Measurements from ENCODE around the gene INSL3.

Gene INSL3

DNA sequence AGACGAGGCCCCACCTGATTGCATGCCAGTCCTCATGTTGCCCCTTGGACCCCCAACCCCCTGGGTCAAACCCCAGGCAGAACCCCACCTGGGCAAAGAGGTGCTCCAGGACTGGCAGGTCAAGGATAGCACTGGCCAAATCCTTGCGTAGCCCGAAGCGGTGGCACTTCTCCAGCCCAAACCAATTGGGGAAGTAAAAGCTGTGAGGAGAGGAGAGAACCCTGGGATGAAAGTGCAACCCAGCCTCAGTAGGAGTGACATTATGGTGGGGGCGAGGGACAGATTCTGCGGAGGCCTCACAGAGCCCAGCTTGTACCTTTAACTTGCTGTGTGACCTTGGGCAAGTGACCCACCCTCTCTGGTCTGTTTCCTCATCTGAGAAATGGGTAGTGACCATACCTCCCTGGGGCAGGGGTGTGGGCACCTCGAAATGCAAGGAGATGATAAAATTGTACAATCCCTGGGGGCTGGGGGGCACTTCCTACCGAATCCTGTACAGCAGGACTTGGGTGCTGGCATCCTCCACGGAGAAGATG, 22.0 kb upstream of the INSL3 start:
- H3K36me3 ChIP-seq (ENCODE audit: insufficient read depth, low read length): peaks cover 16% of the 10 kb centered on the region; the same call in 1 of the 2 replicates
- H3K4me1 ChIP-seq (ENCODE audit: insufficient read depth, low read length, poor library complexity, severe bottlenecking): peaks cover 22% of the 10 kb centered on the region
- no peak overlapping the region for H3K9ac ChIP-seq (ENCODE audit: low read depth, low read length, poor library complexity, severe bottlenecking)
- H2AFZ ChIP-seq (ENCODE audit: low read length): no peak overlapping the region
- no peaks in the 10 kb centered on the region for H3K27me3 ChIP-seq (ENCODE audit: insufficient read depth, low read length, poor library complexity, severe bottlenecking)
- TF ChIP-seq EZH2phosphoT487 (IDR thresholded peaks at IDR 0.05; ENCODE audit: borderline replicate concordance): no peak
- TF ChIP-seq, protein P1, sequence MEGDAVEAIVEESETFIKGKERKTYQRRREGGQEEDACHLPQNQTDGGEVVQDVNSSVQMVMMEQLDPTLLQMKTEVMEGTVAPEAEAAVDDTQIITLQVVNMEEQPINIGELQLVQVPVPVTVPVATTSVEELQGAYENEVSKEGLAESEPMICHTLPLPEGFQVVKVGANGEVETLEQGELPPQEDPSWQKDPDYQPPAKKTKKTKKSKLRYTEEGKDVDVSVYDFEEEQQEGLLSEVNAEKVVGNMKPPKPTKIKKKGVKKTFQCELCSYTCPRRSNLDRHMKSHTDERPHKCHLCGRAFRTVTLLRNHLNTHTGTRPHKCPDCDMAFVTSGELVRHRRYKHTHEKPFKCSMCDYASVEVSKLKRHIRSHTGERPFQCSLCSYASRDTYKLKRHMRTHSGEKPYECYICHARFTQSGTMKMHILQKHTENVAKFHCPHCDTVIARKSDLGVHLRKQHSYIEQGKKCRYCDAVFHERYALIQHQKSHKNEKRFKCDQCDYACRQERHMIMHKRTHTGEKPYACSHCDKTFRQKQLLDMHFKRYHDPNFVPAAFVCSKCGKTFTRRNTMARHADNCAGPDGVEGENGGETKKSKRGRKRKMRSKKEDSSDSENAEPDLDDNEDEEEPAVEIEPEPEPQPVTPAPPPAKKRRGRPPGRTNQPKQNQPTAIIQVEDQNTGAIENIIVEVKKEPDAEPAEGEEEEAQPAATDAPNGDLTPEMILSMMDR (conservative IDR thresholded peaks at IDR 0.05; ENCODE audit: low read length): no peak
- peaks cover 38% of the 10 kb centered on the region for H3K79me2 ChIP-seq (ENCODE audit: insufficient read depth, low read length)
- no peaks in the 10 kb centered on the region for H3K9me3 ChIP-seq (ENCODE audit: insufficient read depth, low read depth, low read length)
- H3K4me3 ChIP-seq (ENCODE audit: low read length, poor library complexity, severe bottlenecking): no peak overlapping the region
- H3K9me2 ChIP-seq (replicated peaks; ENCODE audit: low read depth, low read length): no peaks in the 10 kb centered on the region
- no peaks in the 10 kb centered on the region for H3F3A ChIP-seq (ENCODE audit: low read depth)
- H4K20me1 ChIP-seq (ENCODE audit: insufficient read depth, low read length, poor library complexity, severe bottlenecking): peaks cover 3% of the 10 kb centered on the region
- H3K4me2 ChIP-seq (ENCODE audit: low read depth, low read length, poor library complexity, severe bottlenecking): no peak overlapping the region

DNA sequence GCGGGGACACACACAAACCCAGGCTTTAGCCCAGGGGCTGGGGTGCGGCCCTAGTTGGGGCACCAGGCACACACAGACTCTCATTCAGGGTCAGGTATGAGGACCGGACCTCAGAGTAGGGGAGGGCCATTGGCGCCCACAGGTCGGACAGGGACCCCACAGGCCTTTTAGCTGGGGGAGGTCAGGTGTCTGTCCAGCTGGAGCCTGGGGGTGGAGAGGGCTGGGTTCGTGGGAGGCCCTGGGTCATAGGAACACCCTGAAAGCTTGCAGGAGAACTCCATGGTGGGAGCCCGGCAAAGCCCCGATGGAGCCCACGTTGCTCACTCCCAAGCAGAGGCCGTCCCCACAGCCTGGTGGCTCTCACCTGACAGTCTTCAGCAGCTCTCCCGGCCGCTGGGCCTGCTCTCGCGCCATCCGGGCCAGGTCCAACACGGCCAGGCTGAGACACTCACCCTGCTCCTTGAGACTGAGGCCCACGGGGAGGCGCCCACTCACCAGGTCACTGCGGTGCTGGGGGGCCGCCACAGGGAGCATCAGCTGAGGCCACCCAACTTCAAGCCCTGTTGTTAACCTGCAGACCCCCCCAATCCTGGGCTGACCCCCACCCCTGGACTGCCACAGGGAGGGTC, 21.5 kb upstream of the INSL3 start:
- Histone ChIP-seq H2AFZ (ENCODE audit: low read length) (no peak overlapping the region), H3K4me2 (ENCODE audit: low read depth, low read length, poor library complexity, severe bottlenecking) (no peak overlapping the region), H3K4me1 (ENCODE audit: insufficient read depth, low read length, poor library complexity, severe bottlenecking) (peaks cover 18% of the 10 kb centered on the region), H3K27me3 (ENCODE audit: insufficient read depth, low read length, poor library complexity, severe bottlenecking) (no peaks in the 10 kb centered on the region), H3K36me3 (ENCODE audit: insufficient read depth, low read length) (peaks cover 22% of the 10 kb centered on the region; the same call in 1 of the 2 replicates), H4K20me1 (ENCODE audit: insufficient read depth, low read length, poor library complexity, severe bottlenecking) (peaks cover 3% of the 10 kb centered on the region), H3F3A (ENCODE audit: low read depth) (no peaks in the 10 kb centered on the region), H3K9me3 (ENCODE audit: insufficient read depth, low read depth, low read length) (no peaks in the 10 kb centered on the region), H3K9me2 (replicated peaks; ENCODE audit: low read depth, low read length) (no peaks in the 10 kb centered on the region), H3K4me3 (ENCODE audit: low read length, poor library complexity, severe bottlenecking) (no peak overlapping the region), H3K9ac (ENCODE audit: low read depth, low read length, poor library complexity, severe bottlenecking) (no peak overlapping the region), H3K79me2 (ENCODE audit: insufficient read depth, low read length) (peaks cover 38% of the 10 kb centered on the region)
- no peak for TF ChIP-seq EZH2phosphoT487 (IDR thresholded peaks at IDR 0.05; ENCODE audit: borderline replicate concordance)
- TF ChIP-seq, protein P1 (conservative IDR thresholded peaks at IDR 0.05; ENCODE audit: low read length): no peak

DNA sequence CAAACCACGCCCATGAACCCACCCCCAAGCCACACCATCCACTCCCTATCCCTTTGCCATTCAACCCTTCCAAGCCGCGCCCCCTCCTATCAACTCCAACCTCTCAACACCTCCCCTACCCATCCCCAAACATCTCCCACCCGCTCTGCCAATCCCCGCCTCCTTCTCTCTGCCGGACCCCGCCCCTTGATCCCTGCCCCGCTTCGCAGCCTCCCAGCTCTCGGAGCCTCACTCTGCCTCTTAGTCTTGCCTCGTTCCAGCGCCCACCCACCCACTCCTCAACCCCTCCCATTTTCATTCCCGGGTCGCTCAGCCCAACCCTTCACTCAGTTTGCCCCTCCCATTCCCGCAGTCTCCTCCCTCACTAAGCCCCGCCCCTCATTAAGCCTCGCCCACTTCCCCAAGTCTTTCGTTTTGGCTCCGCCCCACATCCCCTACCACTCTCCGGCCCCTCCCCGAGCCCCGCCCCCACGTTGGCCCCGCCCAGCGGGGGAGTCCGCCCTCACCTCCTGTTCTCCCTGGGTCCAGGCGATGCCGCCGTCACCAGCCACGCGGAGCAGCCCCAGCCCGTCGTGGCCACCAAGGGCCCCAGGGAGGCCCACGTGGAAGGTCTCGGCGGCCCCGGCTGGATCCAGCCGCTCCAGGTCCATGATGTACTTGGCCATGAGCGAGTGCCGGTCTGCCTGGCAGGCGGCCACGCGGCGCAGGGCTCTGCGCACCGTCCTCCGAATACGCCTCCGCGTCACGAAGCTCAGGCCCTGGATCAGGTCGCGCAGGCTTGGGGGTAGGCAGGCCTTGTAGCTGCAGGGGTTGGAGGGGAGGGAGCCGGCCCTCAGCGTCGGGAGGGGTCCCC, 20.7 kb upstream of the INSL3 start:
- Histone ChIP-seq H3K9ac (ENCODE audit: low read depth, low read length, poor library complexity, severe bottlenecking) (no peak overlapping the region), H3K36me3 (ENCODE audit: insufficient read depth, low read length) (peaks cover 23% of the 10 kb centered on the region; the same call in 1 of the 2 replicates), H4K20me1 (ENCODE audit: insufficient read depth, low read length, poor library complexity, severe bottlenecking) (peaks cover 3% of the 10 kb centered on the region), H3K9me3 (ENCODE audit: insufficient read depth, low read depth, low read length) (no peaks in the 10 kb centered on the region), H3F3A (ENCODE audit: low read depth) (no peaks in the 10 kb centered on the region), H3K4me3 (ENCODE audit: low read length, poor library complexity, severe bottlenecking) (no peak overlapping the region), H2AFZ (ENCODE audit: low read length) (no peak overlapping the region), H3K27me3 (ENCODE audit: insufficient read depth, low read length, poor library complexity, severe bottlenecking) (no peaks in the 10 kb centered on the region), H3K4me2 (ENCODE audit: low read depth, low read length, poor library complexity, severe bottlenecking) (no peak overlapping the region), H3K4me1 (ENCODE audit: insufficient read depth, low read length, poor library complexity, severe bottlenecking) (peaks cover 18% of the 10 kb centered on the region), H3K9me2 (replicated peaks; ENCODE audit: low read depth, low read length) (no peaks in the 10 kb centered on the region), H3K79me2 (ENCODE audit: insufficient read depth, low read length) (peaks cover 36% of the 10 kb centered on the region)
- TF ChIP-seq, protein P1 (conservative IDR thresholded peaks at IDR 0.05; ENCODE audit: low read length): no peak
- no peak for TF ChIP-seq EZH2phosphoT487 (IDR thresholded peaks at IDR 0.05; ENCODE audit: borderline replicate concordance)
